OCI-M2 (cell line): Measurements from ENCODE around the gene EXOC3L4.

Experiments
- DNase-seq: peaks from one replicate; lab custom pipeline; 2025; ENCODE audit not compliant: unreplicated experiment; lab: John Stamatoyannopoulos, UW

The EXOC3L4 gene

DNA sequence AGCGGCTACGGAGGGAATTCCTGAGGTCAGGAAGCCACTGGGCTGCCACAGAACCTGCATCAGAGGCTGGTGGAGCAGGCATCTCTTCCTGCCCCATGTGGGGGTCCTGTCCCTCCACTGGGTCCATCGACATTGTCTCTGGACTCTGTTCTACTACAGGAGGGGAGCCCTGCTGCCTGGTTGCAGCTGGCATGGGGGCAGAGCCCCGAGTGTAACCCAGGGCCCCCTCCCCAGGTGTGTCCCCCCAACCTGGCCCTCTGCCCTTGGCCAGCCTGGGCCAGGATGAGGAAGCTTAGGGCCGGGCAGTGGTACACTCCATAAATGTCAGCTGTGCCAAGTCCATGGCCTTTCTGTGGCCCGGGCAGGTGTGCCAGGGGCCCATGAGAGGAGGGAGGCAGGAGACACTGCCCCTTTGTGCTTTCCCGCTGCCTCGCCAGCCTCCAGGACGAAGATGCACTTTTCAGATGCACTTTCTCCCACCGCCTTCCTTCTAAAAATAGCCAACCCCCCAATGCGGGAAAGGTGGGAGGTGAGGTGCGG, 4.0 kb upstream of the EXOC3L4 start:
- no peak for DNase-seq

DNA sequence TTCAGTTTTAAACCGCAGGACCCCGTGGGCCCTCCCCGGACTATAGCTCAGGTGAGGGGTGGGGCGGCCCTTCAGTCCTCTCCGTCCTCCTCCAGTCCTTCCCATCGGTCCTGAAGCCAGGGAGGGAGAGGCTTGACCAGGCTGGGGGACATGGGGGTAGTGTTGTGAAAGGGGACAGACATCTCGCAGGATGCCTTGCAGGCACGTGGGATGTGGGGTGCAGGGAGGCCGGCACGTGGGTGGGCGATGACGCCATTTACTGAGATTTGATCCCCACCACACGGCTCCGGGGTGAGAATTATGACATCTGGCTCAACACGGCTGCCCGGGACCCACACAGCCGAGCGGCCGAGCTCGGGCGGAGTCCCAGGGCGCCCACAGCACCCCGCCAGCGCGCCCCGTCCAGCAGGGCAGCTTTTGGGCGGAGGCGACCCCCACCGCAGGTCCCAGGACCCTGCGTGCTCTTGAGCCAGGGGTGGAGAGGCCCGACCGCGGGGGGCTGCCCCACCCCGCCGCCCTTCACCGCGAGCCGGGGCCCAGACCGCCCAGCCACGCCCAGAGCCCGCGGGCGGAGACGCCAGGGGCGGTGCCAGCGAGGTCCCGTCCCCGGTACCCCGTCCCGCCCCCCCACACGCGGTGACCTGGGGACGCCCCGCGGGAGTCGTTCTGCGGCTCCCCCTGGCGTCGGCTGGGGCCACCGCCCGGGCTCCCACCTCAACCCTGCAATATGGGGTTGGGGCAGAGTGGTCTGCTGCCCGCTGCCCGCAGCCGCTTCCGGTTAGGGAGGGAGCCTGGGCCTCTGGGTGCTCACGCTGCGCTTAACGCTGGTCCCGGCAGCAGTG, 3.3 kb upstream of the EXOC3L4 start:
- no peak for DNase-seq

DNA sequence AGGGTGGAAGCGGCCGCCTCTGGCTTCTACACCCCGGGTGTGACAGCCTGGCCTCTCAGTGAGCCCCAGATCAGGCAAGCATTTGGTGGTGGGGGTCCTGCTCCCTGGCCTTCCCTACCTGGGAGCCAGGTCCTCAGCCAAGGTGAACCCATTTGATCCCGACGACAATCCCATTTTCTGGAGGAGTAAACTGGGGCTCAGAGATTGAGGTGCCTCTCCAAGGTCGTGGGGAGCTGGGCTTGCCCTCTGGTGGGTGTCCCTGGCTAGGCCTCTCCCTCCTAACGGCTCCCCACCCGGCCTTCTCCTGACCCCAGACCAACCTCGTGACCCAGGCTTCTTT, 2.7 kb upstream of the EXOC3L4 start:
- no peak for DNase-seq

DNA sequence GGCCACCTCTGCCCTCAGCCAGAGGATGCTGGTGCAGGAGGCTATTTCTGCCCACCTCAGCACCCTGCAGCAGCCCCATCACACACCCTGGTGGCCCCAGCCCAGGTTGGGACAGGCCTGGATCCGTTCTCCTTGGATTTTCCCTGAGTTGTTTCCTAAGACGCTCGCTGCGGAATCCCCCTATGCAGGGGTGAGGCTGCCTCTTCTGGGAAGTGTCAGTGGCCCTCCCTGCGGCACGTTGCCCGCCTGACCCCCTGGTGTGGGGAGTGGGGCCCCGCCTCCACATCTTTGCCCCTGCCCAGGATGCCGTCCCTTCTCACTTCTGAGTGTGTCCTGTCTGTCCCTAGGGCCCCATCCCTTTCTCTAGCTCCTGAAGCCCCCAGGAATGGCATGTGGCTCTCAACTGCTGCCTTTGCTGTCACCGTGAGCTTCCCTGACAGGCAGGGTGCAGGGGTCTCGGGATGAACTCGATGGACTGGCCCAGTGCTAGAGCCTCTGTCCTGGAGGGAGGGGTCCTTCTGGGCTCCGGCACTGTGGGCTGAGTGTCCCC, 594 bp upstream of the EXOC3L4 start:
- DNase-seq, result no peak

DNA sequence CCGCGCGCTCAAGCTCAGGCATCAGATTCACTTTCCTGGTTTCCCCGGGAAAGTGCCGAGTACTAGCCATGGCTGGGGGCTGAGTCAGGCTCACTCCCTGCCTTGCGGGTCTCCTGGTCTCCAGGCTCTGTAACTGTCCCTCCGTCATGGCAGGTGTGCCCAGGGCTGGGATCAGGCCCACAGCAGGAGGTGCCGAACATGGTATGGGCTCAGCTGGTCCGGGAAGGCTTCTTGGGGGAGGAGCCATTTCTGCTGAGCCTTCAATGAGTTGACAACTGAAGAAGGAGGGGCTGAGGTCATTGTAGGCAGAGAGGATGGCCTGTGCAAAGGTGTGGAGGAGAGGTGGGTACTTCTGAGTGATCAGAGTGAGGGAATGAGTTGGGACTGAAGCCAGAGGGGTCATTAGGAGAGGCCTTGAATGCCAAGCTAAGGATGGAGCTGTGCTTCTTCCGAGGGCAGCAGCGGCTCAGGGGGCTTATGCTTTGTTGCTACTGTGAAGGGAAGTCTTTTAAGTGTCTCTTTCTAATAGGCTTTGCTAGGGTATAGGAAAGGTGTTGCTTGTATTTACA, 769 bp downstream of the EXOC3L4 start:
- DNase-seq, result no peak

DNA sequence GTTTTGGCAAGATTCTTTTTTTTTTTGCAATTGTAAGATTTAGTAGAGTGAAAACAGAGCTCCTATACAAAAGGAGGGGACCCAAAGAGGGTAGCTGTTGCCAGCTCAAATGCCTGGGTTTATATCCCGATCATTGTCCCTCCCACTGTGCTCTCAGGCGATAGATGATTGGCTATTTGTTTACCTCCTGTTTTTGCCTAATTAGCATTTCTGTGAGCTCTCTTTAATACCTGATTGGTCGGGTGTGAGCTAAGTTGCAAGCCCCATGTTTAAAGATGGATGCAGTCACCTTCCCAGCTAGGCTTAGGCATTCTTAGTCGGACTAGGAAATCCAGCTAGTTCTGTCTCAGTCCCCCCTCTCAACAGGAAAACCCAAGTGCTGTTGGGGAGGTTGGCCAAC, 1.9 kb downstream of the EXOC3L4 start:
- no peak for DNase-seq

DNA sequence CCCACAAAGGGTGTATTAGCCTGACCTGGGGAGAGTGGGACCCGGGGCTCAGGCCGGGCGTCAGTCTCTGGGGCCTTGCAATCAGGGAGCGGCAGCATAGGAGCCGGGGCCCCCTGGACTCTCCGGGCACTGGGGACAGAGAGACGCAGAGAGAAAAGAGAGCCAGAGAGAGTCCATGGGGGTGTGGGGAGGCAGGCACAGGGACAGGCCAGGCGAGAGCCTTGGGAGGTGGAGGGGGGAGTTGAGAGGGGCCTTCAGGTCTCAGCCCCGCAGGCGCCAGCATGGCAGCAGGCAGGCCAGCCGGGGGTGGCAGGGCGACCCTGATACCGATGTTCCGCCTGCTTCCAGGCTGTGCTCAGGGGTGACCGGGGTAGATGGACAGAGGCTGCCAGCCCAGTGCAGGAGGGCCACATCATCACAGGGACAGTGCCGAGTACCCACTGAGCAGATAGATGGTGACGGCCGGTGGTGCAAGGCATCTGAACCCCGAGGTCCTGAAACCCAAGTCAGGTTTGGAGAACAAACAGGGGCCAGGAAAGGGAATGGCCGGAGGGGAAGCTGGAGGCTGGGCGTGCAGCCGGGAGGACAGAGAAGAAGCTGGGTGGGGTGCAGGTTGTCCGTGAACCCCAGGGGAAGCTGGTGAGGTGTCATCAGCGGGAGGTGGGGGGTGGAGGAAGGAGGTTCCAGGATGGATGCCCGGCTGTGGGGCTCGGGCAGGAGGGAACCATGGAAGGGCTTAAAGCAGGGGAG, 2.9 kb downstream of the EXOC3L4 start:
- DNase-seq, result no peak

DNA sequence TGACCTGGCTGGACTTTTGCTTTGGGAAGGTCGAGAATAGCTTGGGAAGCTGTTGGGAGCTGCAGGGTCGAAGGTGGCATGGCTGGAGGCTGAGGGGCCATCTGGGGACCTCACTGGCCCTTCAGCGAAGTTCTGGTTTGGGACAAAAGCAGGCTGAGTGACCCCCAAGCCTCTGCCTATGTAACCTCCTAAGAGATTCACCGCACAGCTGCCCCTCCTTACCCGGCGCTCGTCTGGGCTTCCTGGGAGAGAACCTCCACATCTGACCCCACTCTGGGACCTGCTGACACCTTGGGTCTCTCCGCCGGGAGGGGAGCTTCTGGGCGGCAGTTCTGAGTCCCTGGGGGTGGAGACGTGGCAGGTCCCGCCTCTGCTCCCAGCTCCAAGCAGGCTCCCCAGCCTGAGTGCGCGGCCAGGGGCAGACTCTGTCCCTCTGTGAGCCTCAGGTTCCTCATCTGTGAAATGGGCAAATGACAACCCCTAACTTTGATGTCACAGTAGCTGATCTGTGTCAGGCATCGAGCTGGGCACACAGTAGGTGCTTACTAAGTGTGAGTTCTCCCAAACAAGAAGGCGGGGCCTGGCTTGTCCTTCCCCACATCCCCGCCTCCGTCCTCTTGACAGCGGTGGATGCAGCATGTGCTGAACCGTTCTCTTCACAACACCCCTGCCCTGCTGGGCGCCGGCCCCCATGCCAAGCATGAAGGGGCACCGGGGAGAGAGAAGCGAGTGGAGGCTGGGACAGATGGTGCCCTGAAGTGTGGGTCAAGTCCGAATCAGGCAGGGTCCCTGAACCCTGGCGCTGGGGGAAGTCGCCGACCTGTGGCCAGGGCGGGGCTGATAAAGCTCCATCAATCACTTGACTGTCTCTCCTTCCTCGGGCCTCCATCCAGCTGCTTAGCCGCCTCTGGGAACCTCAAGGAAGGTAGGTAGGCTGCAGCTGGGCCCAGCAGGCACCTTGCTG, 3.8 kb downstream of the EXOC3L4 start:
- no peak for DNase-seq

DNA sequence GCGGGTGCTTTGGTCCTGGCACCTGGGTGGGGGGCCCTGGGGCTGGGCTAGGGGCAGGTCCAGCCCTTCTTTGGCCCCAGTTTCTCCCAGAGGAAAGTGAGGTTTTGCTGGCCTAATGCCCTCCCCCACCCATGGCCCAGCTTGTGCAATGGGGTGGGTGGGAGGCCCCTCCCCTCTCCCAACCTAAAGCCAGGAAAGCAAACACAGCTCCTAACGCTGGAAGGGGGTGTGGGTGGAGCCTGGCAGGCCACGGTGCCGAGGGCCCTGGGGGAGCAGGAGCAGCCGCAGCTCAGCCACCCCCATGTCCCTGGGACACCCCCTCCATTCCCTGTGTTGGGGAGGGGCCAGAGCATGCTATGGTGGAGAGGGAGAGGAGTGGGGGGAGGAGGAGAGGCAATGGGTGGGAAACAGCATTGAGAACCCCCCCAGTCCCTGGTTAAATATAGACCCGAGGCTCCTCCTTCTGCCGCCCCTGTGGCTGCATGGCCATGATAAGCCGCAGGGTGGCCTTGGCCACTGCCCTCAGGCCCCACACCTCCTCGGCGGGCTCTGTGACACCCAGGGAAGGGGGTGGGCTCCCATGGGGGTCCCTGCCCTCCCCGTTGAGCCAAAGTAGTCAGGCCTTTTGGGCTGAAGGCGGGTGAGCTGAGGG, 4.7 kb downstream of the EXOC3L4 start:
- DNase-seq, result peak; percentile 22

DNA sequence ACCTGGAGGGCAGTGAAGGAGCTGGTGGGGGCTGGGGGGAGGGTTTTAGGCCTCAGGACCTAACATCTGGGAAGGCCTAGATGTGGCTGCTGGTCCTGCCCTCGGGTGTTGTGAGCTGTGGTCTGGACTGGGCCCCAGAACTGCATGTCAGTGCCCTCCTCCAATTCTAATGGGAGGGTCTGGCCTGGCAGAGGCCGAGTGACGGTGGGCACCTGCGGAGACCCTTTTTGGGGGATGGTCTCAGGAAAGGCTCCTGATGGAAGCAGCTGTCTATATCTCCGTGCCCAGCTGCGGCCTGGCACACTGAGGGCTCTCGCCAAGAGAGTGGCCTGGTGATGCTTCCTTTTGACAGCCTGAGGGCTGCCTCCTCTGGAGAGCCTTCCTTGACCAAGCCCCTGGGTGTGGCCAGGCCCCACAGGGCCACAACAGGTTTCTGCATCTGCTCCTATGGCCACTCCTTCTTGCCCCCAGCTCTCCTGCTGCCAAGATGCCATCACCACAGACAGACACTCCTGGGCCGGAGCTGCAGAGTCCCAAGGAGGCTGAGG, 5.3 kb downstream of the EXOC3L4 start:
- no peak for DNase-seq

DNA sequence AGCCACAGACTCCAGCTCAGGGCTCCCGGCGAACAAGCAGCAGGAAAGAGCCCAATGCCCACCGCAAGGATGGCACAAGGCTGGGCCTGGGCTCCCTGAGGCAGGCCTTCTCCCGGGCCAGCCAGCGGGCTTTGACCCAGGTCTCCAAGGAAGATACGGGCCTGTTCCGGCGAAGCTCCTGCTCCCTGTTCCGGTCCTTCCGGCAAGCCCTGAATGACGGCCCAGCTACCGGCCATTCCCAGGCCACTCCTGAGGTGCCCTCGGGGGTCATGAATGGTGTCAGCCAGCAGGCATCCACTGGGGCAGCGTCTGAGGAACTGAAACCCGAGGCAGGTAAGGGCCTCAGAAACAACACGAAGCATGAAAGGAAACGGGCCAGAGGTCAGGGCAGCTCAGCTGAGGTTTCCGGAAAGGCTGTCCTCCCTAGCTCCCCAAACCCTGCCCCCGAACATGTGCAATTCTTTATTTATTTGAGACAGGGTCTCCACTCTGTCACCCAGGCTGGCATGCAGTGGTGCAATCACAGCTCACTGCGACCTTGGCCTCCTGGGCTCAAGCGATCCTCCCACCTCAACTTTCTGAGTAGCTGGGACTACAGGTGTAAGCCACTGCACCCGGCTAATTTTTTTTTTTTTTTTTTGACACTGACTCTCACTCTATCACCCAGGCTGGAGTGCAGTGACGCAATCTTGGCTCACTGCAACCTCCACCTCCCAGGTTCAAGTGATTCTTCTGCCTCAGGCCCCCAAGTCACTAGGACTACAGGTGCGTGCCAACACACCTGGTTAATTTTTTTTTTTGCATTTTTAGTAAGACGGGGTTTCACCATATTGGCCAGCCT, 6.0 kb downstream of the EXOC3L4 start:
- DNase-seq, result no peak

DNA sequence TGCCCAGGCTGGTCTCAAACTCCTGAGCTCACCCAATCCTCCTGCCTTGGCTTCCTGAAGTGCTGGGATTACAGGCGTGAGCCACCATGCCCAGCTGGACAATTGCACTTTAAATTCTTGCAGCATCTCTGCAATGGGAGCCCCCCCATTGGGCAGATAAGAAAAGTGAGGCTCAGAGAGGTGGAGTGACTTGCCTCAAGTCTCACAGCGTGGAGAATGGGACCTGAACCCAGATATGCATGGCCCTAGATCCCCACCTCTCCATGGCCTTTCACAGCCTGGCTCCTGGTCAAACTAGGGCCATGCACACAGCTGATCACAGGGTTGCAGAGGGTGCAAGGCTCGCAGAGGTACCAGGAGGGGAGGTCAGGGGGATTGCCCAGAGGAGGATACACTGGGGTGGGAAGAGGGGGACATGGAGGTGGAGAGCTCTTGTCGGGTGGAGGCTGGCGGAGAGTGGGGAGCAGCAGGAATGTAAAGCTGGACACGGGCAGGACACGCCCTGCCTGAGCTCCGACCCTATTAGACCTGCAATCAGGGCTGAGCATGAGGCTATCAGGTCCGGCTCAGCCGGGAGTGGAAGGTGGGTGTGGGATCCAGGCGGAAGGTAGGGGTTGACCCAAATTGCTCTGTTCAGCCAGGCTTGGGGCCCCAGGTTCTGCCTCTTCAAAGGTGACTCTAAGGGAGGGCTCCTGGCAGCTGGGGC, 6.9 kb downstream of the EXOC3L4 start:
- DNase-seq, result no peak

DNA sequence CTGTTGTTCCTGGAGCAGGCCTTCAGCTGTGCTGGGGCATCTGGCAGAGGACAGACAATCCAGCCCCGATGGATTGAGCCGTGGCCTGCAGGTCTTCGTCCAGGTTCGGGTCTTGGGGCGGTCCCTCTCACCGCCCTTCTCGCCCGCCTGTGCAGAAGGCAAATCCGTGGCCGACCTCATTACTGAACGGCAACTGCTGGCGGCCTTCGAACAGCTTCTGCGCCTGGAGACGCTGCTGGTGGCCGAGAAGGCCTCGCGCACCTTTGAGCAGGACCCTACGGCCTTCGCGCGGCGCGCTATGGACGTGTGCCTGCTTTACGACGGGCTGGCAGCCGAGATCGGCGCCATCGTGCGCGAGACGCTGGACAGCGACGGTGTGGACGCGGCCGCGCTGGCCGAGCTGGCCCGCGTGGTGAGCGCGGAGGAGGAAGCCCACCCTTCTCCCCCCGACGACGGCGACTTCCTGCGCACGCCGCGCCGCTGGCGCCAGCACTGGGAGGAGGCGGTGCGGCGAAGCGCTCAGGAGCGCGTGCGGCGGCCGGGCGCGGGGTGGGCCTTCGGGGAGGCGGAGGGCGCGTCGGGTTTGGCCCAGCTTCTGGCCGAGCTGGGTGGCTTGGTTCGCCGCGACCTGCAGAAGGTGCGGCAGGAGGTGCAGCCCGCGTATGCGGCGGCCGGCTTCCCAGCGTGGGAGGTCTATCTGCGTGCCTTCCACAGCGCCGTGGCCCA, 7.6 kb downstream of the EXOC3L4 start:
- no peak for DNase-seq

DNA sequence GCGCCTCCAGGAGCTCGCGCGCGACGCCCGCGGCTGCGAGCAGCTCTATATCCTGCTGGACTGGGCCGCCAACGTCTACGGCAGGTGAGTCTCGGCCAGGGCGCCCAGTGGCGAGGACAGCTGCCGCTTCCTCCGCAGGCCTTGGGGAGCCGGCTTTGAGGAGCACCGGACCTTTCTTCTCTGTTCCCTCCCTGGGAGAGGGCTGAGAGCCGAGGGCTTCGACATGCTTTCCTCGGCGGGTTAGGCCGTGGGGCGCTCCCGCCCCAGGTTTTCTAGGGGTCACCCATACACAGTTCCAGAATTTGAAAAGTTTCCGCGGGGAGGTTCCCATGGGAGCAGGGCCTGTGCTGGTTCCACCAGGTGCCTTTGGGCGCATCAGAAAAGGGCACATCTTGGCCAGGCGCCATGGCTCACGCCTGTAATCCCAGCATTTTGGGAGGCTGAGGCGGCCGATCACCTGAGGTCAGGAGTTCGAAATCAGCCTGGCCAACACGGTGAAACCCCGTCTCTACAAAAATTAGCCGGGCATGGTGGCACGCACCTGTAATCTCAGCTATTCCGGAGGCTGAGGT, 8.2 kb downstream of the EXOC3L4 start:
- DNase-seq, result no peak

DNA sequence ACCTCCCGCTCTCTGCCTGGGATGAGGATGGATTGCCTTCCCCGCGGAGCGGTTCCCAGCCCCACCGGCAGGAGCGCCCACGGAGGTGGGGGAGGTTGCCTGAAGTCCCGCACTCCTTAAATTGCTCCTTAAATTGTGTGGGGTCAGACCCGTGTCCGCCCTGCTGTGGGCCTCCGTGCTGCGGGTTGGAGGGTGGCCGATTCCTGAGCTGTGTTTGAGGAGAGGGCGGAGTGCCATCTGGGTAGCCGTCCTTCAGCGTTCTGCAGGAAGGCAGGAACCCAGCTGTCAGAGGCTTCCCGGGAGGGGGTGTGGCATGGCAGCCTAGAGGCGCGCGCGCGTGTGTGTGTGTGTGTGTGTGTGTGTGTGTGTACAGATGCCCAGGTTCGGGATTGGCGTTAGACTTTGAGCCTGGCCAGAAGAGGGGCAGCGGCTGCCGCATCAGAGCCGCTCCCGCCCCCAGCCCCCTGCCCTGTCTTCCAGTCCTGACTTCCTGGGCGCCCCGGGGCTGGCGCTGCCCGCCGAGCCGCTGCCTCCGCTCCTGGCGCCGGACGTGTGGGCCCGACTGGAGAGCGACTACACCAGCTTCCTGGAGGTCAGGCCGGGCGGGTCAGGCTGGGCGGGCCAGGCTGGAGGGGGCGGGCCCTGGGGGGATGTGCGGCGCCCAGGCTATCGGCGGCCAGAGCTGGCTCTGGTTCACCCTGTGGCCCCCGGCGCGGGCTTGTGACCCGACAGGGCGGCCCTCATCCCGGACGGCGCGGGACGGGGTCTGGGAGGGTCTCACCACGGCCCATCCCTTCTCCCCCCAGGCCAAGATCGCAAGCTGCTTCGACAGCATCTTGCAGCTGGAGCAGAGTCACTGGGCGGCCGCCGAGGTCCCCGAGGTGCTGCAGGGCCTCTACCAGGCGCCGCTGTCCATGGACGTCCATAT, 9.2 kb downstream of the EXOC3L4 start:
- DNase-seq, result no peak

DNA sequence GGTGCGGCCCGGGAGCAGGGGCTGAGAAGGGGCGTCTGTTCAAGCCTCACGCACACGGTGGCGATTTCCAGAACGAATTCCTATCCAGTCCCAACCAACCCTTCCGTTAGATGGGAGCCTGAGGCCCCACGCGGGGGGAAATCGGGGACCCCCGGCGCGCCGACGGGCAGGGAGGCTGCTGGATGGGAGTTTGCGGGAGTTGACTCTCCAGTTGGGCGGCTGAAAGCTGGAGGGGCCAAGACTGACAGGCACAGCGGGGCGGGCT, 9.8 kb downstream of the EXOC3L4 start:
- no peak for DNase-seq
